ENCODE measurements around the gene RHOJ.
A peak's percentile ranks its signal among the peaks of the same experiment; 100 is the strongest.
"Not testable (repeated sequence)": the region's sequence is repeated elsewhere in the genome, so short reads cannot be mapped to it uniquely, and the experiment has no call there.

RHOJ gene

DNA sequence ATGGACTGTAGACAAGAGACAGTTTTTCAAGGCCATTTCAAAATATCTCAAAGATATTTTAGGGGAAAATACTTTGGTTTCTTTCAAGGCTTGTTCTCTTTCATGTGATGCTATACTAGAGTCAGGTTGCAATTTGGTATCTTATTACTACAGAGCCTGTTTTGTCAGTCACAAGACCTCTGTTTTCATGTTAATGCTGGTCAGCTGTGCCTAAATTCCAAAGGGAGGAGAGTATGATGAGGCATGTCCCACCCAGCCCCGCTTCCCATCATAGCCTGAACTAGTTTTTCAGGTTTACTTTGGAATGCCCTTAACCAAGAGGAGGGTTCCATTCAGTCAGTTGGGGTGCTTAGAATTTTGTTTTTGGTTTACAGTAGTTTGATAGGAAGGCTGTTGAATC lies 61.9 kb downstream of the RHOJ start:
- DNase-seq: no peak

DNA sequence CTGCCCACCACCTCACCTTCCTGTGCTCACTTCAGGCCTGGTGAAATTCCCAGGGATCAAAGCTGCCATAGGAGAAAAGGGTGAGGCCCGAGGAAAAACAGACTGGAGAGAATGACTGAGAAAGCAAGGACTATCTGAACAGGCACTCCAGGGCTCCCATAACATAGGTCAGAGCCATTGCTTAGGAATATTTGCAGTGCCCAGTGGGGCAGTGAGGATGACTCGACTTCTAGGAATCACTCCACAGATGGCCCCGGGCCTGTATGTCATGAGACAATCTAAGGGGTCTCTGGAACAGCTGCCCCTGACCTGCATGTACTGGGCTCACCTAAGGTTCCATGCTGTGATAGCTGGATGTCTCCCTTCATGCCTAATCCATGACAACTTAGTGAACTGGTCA lies 62.9 kb downstream of the RHOJ start:
- no peak for DNase-seq

DNA sequence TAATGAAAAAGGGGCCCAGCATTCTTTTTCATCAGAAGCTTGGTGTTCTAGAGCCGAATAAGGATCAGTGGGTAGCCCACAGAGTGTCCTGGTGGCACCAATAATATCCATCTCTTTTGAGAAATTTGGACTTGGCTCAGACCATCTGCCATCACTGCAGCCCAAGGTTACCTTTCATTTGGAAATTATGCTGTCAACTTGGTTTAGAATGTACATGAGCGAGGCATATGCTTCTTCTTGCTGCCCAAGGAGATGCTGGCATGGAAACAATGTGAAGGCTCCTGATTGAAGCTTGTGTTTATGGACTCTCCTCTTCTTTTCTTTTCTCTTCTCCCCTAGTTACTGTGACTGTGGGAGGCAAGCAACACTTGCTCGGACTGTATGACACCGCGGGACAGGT lies 64.5 kb downstream of the RHOJ start:
- no peak for DNase-seq

DNA sequence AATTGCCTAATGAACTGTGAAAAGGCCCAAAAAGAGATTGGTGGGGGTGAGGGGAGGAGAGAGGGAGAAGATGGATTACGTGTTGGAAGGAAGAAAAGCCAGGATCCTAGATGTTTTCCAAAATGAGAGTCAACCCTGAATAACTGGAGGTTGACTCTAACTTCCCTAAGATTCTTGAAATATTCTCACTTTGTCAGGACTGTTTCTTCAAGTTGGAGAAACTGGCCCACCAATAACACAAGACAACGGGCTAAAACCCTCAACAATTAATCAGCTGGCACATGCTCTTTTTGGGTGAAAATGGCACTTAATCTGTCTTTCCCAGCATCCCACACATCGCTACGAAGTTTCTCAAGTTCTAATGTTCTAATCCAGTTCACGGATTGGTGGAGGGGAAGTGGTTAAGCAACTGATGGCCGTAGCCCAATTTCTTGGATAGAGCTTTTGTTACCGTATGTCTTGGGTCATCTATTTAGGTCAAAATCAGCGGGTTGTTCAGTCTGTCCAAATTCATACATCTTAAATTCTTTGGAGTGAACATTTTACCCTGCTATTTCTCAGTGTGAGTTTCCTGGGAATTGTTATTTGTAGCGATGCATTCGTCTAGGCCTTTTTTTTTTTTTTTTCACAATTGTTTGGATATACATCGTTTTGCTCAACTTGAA lies 65.5 kb downstream of the RHOJ start:
- no peak for DNase-seq

DNA sequence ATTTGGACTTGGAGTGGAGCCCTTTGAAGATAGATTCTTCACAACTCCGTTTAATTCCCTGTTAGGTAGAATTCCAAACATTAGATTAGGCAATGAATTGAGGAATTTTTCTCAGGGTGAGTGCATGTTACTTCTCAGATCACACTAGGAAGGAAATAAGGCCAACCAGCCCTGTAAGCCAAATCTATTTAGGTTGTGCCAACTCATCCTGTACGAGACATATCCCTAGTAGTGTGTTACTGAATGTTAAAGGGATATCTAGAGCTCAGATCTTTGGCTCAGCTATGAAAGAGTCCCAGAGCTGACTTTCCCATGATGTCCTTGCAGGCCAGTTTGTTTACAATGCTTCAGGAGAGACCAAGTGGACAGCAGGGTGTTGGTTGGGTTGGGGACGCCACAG lies 68.9 kb downstream of the RHOJ start:
- no peak for DNase-seq

DNA sequence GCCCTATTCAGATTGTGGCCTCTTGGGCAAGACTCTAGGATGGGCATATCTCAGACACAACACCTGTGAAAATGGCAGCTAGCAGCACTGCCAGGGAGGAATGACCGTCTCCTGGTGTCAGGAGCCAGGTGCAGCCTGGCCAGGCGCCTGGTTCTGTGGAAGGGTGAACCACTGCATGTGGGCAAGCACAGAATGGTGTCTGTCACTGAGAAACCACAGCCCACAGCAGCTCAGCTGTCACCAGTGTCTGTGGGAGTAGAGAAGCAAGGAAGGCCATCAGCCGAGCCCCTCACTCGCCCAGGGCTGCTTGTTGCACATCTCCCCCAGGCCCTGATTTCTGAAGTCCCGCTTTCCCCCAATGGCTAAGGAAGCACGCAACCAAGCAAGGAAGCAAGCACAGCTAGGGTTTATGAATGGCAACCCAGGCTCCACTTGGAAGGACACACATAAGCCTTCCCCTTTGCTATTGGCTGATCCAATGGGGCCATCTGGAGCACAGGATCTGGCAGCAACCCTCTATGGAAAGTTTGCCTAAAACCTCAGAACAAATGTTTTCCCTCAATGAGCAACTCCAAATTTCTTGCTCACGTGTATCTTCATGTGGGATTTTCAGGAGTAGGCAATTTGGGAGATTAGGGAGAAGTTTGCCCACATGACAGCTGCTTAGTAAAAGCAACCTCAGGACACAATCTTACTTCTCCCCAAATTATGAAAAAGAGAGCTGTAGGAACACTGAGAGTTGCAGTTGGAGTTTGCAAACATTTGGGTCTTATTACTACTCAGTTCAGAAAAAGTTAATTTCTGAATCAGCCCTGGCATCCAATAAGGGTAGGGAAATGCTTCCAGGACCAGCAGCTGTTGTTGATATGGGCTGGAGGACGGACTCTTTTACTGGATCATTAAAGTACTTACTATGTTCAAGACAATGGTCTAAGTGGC lies 69.7 kb downstream of the RHOJ start:
- no peak for DNase-seq

DNA sequence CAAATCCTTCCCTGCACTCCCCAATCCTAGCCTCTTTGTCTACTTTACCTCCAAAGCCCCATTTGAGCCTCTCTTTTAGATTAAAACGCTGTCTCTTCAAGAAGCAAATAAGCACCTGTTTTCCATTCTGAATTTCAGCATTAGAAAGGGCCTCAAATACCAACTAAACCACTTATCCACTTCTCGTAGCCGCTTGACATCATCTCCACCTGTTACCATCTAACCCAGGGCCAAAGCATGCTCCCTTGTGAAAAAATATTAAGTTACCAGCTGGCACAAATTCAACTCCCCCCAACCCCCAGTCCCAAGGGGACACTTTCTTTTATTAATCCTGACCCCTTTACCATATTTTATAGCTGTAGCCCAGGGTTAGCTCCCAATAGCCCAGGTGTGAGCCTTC lies 71.4 kb downstream of the RHOJ start:
- no peak for DNase-seq

DNA sequence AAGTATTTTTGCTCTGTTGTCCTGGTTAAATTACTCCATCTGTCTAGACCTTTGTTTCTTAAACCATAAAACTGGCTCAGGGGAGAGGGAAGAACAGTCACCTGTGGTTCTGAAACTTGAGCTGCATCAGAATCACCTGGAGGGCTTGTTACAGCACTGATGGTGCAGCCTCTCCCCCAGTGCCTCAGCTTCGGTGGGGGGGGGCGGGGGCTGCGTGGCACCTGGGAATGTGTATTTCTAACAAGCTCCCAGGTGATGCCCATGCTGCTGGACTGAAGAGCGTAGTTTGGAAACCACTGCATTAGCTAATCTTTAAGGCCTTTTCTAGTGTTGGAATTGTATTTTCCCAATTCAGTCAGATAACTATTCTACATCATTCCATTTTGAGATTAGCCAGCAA lies 71.8 kb downstream of the RHOJ start:
- no peak for DNase-seq

DNA sequence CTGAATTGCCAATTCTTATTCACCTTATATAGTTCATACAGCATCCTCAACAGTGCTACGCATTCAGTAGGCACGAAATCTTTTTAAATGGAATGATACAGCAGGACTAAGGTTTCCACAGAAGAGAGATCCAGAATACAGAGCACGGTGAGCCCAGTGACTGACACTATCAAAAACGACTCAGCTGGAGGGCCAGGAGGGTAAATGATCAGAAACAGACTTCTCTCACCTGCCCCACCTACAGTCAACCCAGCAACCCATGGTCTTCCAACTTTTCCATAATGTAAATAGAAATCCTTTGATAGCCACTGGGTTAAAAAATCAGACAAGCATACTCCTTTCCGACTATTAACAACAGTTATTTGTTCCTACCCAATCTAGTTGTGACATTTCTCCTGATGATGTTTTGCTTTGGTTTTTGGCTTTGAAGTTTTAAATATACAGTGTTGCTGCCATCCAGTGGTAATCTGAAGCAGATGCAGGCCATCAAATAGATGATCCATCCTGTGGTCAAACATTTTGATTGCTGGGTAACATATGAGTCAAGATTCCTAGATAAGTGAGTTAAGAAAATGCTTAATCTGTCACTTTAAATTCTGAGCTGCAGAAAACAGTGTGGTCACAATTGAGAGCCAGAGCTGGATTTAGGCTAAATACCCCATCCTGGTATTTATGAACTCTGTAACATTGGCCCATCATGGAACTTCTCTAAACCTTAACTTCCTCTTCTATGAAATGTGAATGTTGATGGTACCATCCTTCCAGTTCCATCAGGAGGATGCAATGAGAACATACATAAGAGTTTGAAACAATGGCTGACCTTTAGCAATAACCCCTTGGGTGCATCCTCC lies 72.5 kb downstream of the RHOJ start:
- DNase-seq: peak in 3 of 51 donors; percentile 27 to 35 (median 30)

DNA sequence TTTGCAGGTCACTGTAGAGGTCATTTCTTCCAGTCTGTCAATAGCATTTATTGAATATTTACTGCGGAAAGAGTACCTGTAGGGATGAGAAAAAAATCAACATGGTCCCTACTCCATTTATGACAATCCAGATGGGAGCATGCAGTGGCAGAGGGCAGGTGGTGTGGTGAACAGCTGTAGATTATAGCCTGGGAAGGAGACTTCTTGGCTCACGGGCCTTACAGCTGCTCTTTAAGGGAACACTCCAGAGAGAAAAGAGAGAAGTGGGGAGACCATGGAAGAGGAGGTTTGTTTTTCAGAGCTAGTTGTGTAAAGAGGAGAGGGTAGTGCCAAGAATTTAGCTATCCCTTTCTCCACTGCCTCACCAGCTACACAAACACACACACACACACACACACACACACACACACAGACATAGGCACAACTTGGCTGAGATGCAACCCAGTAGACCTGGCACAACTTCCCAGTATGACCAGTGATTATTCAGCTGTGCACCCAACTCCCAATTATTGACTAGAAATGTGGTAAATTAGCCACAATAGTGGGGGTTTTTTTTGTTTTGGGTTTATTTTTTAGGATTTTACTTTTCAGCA lies 73.4 kb downstream of the RHOJ start:
- no peak for DNase-seq

DNA sequence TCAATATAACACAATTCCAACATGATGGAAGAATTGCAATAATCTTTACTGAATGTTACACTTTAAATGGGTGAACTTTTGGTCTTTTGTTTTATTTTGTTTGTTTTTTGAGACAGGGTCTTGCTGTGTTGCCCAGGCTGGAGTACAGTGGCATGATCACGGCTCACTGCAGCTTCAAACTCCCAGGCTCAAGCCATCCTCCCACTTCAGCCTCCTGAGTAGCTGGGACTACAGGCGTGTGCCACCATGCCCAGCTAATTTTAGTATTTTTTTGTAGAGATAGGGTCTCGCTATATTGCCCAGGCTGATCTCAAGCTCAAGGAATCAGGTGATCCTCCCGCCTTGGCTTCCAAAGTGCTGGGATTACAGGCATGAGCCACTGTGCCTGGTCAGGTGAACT lies 75.7 kb downstream of the RHOJ start:
- DNase-seq: not testable (repeated sequence)

DNA sequence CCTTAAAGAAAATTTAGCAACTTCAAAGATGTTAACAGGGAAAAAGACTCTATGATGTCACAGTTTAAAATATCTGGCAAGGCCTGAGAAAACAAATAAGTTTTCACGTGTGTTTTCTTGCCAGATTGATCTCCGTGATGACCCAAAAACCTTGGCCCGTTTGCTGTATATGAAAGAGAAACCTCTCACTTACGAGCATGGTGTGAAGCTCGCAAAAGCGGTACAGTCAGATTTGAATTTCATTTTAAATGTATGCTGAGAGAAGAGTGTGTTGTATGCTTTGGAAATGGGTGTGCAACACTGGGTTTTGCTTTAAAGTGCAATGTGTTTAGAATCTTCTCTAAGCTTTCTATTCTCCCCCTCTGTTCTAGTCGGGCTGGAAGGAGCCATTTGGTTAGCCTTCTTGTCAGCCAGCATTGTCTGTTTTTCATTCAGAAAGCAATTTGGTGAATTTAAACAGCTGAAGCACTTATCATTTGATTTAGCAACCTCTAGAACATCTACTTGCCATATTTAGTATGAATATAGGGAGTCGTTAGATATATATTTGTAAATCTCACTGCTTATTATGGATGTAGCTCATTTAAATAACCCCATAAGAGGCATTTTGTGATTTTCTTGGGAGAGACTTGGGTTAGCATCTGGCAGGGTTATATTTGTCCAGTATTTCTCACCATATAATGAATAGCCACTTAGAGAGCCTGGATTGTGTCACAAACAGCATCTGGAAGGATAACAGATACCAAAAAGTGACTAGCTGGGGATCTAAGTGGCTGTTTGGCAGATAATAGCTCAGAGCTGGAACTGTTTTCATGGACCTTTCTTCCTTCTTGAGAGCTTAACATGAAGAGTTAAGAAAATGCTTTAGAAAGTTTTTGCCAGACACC lies 79.0 kb downstream of the RHOJ start:
- no peak for DNase-seq

DNA sequence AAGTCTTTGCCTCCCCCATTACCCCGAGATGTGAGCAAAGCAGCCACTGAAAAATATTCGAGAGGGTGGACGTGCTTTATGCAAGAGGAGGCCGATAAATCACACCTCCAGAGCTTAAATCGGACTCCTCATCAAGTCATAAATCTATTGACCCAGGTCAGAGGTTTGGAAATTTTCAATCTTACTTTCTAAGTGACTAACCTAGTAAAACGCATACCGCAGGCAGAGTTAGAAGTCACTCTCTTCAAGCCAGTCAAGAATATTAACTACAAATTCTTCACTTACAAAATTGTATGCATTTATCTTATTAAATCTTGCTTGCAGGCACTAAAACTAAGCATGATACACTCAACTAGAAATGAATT lies 79.6 kb downstream of the RHOJ start:
- no peak for DNase-seq

DNA sequence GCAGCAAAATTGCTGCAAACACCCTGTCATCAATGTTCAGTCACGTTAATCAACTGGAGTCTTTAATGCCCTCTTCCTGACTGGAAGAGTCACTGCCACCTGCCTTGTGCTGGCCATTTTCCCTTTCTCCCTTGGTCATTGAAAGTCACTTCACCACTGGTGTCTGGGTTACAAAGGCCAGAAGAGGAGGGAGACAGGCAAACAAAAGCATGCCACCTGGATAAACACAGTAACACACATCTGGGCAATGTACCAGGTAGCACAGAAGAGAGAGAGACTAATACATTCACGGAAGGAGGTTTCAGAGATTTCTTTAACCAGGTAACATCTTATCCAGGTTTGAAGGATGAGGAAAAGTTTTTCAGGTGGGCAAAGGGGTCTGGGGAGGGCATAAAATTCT lies 81.8 kb downstream of the RHOJ start:
- DNase-seq: no peak

DNA sequence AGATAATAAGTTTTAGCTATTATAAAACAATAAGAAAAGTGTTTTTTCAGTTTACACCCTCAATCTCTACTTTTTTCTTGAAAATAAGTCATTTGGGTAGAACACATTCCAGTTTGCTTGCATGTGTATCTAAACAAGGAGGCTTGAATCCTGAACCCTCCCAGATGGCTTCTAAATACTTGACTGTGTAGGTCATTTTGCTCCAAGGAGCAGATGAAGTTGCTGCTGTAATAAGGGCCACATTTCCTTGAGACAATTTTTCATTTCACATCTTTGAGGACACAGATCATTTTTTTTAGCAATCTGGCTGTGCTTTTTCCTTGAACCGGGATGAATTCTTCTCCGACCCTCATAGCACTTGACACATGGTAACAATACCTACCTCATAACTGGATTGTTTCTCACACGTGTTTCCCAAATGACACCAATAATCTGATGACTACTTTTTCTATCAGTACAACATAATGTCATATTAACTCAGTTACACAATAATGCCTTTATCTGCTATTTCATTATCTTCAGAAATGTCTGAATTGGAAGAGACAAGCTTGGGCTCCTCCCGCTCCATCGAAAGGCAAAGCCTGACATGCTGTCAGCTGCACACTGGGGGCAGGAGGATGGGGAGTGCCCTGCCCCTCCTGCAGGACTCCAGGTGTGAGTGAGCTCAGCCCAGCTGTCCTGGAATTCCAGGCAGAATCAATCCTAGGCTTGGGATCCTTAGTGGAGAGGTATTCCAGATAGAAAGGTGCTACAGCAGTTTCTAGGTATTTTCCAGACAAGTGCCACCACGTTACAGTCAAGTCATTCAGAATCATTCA lies 83.6 kb downstream of the RHOJ start:
- no peak for DNase-seq

DNA sequence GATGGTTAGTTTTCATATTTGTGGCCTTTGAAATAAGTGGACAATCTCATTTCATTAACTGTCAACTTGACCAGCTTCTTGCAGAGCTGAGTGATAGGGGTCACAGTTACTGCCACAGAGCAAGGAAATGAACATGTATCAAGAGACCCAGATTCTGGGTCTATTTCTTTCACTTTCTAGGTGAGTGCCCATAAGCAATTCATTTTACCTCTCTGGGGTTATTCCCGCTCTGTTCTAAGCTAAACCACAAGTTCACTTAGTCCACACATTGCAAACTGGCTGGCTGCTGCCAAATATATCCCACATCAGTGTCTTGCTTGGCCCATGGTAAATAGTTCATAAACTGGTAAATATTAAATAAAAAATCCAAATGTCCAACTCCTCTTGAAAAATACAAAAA lies 84.6 kb downstream of the RHOJ start:
- no peak for DNase-seq

DNA sequence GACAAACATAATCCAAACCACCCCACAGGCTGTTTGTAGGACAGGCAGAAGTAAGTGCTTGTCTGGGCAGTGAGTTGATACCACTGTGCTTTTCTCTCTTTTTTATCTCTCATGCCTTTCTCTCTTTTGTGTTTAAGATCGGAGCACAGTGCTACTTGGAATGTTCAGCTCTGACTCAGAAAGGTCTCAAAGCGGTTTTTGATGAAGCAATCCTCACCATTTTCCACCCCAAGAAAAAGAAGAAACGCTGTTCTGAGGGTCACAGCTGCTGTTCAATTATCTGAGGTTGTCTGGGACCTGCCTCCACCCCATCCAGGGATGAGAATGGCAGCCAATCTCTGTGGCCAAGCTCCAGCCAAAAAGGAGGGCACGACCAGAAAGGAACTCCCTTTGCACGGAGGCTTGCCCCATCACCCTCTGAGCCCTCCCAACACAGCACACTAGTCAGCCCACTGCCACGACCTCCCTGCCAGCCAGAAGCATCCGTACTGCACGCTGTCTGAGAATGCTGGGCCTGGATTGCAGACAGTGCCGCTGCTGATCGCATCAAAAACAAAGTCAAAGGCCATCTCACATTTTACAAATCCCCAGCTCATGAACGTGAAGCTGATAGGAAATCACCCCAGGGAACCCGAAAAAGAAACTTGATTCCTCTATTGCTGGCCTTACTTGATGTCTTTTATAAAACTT lies 86.6 kb downstream of the RHOJ start:
- no peak for DNase-seq

DNA sequence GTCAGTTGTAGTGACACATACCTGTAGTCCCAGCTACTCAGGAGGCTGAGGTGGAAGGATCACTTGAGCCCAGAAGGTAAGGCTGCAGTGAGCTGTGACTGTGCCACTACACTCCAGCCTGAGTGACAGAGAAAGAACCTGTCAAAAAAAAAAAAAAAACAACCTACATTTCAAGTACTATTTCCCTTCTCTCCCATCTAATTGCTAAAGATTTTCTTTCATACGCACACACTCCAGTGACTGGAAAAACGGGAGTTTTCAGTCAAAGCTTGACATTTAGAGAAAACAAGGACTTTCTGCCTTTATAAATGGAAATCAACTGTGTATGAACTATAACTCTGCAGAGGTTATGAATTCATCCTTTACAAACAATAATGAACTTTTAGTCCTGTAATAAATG lies 88.6 kb downstream of the RHOJ start:
- no peak for DNase-seq

DNA sequence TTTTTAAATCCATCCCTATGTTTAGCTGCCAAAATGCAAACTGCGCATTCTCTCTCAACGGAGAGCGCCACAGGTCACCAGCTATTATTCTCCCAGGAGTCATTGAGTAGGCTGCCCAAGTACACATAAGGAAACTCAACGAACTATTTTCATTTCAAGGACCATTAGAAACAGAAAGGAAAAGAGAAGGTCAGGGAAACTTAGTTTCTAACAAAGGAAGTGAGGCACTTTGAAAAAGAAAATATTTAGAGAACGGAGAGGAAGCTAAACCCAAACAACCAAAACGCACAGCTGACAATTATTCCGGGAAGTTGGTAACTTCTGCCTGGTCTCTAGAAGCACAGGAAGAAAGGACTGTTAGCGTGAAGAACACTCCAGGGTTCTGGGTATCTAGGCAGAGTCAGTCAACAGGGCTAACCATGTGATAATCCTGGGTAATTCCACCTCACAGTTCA lies 91.0 kb downstream of the RHOJ start:
- DNase-seq: no peak
